T-helper 1 cell treated with Interleukin-12 subunit alpha and Interleukin-12 subunit beta and Interleukin-4 antibody, amounts not matched to agents 30 ng/mL and 1 ng/mL, for 36 hours (primary cell): ENCODE results near the gene JMJD6. TPM values are rescaled to one million over a fixed set of nuclear protein-coding genes. Genes with fewer than 3 reads are reported as not detected.
"Not testable (repeated sequence)": the region's sequence is repeated elsewhere in the genome, so short reads cannot be mapped to it uniquely, and the experiment has no call there.

Experiments
- intact Hi-C: fragments of 100-400 bp; cut with micrococcal nuclease; formaldehyde crosslinking; loops from one replicate; pipeline ENCODE4 v1.15.1; 2024
- total RNA-seq: library from RNA; stranded (reverse); gene quantifications from 2 replicates; pipeline ENCODE4 v1.2.3, GENCODE V29; 2022

JMJD6 gene
- total RNA-seq, 1 donor from 2014 or later = 69.6 TPM

DNA sequence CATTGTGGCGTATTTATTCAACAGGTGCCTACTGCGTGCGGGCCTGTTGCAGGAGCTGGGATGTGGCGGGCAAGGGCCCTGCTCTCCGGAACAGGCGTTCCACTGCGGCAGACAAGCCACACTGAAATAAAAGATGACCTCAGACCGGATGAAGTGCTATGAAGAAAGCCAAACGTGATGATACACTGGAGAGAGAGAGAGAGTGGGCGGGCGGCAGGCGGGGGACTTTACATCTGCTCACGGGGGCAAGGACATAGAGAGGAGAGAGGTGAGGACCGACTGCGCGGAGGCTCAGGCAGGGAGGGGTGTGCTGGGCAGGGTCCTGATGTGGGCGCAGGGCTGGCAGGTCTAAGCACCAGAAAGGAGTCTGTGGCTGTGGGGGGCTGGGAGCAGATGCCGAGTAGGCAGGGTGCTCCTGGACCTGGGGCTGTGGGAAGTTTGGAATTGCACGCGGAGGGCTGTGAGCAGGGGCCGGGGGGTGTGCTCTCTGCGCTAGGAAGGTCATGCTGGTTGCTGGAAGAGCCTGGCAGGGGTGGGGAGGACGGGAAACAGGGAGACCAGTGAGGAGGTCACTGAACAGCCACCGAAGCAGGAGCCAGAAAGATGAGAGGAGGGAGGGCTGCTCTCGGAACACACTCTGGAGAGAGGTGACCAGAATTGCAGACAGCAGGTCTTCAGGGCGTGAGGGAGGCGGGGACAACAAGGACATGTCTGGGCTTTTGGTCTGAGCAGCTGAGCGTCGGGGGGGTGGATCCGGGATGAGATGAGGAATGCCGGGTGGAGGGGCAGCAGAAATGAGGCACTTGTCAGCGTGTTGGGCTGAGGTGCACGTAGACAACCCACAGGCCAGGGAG is 25.6 kb downstream of the JMJD6 start:
- intact Hi-C loops = no loop called here

DNA sequence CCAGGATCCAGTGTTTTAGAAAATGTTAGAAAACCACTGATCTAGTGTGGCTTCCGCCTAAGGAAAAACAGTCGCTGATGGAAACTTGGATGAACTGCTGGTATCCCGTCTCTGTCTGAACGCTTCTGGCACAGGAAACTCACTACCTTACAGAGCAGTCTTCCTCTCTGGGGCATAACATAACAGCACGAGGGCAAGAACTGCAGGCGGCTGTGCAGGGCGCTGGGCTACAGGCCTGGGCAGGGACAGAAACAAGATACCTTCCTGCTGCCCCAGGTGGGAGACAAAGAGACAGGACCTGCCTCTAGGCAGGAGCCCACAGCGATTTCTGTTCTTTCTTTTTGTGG is 26.2 kb downstream of the JMJD6 start:
- intact Hi-C loops = no loop called here

DNA sequence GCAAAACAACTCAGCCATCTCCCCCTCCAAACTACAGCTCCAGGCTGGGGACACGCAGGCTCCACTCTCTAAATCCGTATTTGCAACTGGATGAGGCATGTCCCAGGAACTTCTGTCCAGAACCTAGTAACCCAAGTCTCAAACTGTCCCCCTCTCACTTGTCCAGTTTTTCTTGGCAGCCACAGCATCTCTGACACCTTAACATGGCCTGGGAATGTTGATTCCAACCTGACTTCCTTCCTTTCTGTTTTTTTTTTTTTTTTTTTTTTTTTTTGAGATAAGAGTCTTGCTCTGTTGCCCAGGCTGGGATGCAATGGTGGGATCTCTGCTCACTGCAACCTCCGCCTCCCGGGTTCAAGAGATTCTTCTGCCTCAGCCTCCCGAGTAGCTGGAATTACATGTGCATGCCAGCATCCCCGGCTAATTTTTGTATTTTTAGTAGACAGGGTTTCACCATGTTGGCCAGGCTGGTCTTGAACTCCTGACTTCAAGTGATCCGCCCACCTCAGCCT is 27.9 kb downstream of the JMJD6 start:
- intact Hi-C loops = not testable (repeated sequence)

DNA sequence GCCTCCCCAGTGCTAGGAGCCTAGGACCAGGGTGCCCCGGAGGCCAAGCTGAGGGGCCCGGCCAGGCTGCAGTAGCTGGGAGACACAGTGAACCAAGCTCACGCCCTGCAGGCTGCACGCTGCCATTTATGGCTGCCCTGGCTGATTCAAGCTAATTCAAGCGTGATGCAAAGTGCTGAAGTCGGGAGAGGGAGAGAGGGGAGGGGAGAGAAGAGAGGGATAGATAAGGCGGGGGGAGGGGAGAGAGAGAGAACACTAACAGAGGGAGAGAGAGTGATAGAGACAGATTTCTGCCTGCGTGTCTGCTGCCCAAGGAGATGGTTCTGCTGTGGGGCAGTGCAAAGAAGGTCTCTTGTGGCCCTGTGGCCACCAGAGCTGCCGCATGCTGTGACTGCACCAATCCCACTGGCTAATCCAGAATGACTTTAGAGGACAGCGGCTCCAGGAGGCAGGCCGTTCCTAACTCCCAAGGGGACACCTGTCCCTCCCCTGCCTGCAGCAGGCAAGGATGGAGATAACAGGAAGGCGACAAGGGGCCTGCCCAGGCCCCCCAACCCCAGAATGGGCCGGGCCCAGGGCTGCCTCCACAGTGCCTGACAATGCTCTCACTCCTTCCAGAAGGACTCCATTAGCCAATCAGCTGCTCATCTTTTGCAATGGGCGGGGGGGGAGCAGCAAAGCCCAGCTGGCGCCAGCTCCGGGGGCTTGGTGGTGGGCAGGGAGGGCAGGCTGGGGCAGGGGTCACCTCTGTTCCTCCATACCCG is 28.5 kb downstream of the JMJD6 start:
- intact Hi-C loops = no loop called here

DNA sequence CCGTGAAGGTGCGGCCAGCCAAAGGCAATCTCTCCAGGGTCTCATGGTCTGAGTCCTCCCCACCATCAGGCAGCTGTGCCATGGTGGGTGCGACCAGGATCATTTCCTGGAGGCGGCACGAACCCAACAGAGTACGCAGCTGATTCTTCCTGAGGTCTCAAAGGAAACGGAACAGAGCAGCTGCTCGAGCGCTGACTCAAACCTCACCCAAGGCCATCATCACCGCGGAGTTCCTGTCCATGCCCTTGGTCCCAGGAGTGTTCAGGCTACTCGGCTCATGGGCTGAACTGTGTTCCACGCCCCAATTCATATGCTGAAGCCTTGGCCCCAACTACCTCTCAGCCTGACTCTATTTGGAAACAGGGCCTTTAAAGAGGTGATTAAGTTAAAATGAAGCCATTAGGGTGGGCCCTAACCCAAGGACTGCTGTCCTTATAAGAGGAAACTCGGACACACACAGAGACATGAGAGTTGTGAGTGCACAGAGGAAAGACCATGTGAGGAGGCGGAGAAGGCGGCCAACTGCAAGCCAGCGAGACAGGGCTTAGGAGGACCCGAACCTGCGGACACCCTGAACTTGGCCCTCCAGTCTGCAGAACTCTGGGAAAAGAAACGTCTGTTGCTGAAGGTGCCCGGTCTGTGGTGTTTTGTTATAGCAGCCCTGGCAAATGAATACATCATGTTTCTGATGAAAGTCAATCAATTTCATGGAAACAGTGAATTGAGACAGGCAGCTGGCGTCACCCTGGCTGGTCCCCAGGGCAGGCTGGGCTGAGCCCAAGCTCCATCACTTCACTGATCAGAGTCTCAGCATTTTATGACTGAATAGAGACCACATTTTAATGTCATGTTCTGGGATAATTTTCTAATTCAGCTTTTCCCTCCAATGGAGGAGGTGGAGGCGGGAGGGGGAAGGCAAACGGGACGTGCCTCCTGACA is 29.4 kb downstream of the JMJD6 start:
- intact Hi-C loops = no loop called here

DNA sequence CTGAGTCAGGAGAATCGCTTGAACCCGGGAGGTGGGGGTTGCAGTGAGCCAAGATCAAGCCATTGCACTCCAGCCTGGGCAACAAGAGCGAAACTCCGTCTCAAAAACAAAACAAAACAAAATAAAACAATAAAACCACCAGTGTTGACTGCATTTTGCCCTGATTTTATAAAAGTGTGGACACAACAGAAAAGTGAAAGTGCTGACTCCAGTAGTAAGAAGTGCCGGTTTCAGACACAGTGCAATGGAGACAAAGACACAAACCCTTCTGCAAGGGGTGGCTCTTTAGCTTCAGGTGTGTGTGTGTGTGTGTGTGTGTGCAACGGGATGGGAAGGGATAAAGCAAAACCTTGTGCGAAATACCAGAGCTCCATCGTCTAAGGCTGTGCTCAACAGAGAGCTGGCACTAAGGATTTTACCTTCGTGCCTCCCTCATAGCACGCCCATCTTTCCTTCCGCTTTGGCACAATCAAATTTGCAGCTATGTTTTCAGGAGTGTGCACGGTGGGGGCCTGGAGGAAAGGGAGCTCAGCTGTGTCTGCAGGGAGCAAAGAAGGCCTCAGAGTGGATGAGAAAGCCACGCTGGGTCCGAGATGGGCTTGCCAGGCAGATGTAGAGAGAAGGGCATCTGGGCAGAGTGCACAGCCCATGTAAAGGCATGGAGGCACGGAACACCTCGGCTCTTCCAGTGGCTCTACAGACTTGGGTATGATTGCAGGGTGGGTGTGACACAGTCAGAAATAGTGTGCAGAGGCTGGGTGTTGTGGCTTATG is 31.2 kb downstream of the JMJD6 start:
- intact Hi-C loops = no loop called here

DNA sequence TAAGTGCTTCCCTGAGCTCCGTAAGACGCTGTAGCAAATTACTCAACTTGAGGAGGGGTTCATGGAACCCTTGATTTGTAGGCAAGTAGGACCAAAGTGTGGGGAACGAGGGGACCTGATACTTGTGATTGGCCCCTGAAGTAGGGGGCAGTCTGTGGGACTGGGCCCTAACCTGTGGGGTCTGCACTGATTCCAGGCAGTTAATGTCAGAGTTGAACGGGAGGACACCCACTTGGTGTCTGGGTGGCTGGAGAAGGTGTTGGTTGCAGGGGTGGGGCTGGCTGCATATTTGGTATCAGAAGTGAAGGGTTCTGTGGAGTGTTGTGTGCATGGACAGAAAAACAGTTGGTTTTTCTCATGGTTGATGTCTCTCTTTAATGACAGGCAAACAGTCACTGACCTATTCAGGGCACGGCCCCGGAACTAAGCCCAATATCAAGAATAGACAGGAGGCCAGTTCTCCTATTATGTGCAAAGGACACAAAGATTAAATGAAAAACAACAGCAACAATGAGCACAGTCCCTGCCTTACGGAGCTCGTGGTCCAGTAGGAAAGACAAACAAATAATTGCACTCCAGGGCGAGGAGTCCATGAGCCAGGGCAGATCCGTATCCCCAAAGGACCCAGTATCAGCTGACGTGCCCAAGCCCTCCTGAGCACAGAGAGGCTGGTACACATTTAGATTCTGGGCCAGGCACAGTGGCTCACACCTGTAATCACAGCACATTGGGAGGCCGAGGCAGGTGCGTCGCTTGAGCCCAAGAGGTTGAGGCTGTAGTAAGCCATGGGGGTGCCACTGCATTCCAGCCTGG is 34.8 kb downstream of the JMJD6 start:
- intact Hi-C loops = no loop called here

DNA sequence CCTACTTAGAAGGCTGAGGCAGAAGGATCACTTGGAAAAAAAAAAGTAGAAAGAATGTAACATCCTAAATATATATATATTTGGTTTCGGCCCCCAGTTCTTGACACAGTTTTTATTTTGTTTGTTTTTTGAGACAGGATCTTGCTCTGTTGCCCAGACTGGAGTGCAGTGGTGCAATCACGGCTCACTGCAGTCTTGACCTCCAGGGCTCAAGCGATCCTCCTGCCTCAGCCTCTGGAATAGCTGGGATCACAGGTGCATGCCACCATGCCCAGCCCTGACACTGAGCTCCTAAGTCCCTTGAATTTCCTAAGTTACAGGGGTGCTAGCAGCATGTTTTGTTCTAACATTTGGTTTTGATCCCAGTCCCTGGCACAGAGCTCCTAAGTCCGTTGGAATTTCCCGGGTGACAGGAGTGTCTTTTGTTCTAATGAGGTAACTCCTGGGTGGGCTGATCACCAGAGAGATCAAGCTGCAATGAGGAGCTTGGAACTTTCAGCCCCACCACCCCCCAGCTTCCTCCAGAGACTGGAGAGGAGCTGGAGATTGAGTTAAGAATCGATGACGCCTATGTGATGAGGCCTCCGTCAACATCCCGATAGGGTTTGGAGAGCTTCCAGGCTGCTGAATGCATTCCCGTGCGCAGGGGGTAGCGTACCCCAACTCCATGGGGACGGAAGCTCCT is 35.7 kb downstream of the JMJD6 start:
- intact Hi-C loops = no loop called here

DNA sequence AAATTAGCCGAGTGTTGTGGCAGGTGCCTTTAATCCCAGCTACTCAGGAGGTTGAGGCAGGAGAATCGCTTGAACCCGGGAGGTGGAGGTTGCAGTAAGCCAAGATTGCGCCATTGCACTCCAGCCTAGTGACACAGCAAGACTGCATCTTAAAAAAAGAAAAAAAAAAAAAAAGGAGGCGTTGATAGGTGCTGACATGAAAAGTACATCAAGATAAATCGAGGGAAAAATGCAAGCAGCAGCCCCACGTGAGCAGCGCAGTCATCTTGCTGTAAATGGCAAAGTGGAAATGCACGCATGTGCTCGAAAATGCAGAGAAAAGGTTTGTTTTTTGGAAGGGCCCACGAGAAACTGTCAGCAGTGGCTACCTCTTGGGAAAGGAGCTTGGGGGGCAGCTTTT is 36.5 kb downstream of the JMJD6 start:
- intact Hi-C loops = no loop called here

DNA sequence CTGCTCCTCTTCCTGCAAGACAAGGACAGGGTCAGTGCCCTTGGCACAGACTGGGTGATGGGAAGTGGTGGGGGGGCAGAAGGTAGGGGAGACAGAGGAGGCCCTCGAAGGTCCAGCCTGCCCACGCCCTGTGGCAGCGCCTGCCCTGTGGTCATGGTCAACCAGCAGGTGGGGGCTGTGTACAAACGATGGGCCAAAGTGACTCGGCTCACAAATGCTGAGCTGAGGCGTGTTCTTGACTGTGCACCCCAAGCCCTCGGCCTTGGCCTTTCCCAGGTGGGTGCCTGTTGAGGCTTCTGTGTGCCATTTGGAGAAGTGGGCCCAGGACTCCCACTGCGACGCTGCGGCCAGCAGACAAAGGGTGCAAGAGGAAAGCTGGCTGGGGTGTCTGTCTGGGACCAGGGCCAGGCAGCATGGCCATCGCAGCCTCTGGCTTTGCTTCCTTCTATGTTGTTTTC is 38.2 kb downstream of the JMJD6 start:
- intact Hi-C loops = no loop called here

DNA sequence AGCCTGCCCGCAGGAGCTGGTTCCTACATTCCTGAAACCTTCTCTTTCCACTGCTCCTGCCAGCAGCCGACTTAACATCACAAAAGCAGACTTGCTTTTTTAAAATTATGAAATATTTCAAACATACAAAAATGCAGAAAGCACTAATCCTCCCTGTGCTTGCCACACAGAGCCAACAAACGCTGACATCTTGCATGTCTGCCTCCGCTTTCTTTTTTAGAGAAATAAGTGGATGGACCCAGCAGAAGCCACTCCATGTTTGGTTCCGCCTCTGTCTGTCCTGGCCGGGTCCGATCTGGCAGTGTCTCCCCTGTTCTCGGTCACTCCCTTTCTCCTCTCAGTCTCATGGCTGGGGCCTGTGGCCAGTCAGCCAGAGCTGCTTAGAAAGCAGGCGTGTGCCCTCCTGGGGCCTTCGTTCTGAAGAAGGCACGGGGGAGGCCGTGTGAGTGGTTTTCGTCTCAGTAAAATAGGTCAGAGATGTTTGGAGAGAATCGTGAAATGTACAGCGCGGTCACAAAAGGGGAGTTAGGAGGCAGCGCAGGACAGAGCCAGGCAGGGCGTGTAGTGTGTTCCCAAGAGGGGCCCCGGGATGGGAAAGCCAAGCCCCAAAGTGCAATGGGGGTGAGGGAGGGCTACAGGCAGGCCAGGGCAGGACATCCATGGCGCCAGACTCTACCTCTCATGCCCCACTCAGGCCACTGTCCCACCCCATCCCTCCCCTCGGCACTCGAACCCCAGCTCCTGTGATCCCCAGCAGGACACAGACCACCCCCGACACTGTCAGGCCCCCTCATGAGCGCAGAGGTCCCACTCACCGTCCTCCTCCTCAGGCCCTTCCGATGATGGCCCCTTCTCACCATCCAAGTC is 38.9 kb downstream of the JMJD6 start:
- intact Hi-C loops = no loop called here

DNA sequence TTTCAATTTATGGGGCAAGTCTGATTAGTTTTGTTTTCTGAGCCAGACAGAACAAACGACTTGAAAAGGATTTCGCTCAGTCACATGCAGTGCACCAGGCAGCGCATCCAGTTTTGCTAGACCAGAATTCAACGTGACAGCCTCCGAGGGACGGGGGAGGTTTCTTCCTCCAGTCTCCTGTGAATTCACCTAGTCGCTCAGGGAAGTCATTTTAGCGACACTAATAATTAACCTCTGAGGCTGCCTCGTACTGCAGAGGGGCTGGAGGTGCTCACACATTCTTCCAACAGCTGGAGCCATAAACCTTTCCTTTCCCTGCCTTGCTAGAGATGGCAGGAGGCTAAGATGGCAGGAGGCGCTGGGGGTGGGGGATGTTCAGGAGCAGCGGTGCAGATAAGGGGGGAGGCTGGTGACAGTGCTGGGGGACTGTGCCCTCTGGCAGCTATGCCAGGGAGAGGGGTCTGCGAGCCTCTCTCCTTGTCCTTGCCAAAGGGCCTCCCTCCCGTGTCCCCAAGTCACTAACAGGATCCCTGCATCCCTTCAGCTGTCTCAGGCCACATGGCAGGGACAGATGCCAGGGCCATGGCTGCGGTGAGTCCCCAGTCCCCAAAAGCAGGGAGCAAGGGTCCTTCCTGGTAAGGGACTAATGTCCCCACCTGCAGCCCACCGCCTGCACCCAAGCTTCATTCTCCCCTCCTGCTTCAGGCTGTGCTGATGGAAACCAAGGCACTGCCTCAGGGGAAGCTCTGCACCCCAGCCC is 39.7 kb downstream of the JMJD6 start:
- intact Hi-C loops = no loop called here

DNA sequence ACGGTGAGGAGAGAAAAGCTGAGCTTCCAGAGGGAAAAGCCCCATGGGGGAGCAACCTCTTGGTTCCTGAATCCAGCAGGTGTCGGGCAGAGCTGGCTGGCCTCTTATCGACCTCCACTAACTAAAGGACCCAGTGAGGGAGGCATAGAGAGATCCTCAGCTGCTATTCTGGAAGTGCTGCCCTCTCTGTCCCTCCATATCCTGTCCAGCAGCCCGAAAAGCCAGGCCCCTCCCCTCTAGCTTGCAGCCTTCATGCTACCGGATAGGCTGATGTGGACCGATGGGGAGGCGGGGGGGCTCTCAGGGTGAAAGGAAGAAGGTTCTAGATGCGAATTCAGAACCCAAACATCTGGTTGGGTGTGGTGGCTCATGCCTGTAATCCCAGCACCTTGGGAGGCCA is 40.6 kb downstream of the JMJD6 start:
- intact Hi-C loops = no loop called here

DNA sequence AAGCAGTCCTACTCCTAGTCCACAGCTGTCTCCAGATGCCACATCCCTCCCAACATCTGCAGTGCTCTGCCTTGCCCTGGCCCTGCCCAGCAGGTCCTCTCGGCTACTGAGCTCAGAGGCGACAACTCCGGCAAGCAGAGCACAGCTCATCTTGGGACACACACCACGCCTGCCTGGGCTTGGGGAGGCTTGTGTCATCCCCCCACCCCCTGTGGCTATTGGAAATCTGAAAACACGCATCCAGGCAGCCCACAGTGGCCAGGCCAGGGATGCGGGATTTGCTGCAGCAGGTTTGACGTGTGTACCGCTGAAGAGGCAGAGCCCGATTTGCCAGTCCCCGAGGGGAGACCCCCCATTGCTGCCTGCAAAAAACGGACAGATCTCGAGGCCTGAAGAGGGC is 41.0 kb downstream of the JMJD6 start:
- intact Hi-C loops = no loop called here

DNA sequence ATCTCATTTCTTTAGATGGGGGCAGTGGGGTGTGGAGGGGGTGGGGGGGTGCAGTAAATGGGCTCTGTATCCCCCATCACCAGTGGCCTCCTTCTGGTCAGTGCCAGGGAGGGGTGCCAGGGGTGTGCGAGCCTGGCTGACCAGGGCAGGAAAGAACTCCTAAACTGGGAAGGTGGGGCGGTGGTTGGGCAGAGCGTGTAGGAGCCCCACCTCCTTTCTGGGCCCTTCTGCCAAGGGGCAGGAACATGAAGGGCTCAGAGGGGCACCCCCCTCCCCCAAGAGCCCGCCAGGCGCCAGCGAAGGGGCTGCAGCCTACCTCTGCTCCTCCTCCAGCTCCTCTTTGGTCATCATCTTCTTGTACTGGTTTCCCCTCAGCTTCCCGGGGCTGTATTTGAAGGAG is 41.6 kb downstream of the JMJD6 start:
- intact Hi-C loops = no loop called here

DNA sequence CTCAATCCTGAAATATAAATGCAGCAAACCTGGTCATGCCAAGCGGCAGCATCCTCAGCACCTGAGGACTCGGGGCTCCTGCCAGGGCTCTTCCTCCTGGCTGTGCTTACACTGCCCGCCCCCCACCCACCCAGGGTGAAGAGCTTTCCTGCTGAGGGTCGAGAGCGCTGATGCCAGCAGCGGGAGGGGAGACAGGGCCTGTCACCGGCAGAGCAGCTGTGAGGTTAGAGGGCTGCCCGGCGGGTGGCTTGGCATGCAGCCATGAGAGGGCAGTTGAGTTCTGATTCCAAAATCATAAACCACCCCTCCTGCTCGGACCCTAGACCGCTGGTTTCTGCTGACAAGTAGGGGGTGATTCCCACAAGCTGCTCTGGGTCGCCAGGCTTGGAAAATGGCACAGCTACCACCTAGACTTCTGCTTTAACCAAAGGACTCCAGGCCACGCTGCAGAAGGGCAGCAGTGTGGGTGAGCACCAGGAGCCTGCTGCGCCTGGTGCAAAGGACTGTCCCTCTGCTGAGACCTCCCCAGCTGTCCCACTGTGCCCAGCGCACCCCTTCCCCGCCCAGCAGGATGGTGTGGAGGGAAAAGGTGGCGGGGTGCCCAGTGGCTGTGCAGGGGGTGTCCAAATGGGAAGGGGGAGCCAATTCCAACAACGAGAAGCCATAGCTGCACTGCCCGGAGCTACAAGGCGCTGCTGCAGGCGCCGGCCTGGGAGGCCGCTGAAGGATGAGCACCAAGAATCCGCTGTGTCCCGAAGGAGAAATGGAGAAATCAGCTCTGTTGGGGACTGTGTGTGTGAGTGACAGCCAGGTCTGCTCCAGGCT is 42.3 kb downstream of the JMJD6 start:
- intact Hi-C loops = no loop called here
